WTC11 (cell line): Measurements from ENCODE around the gene FAR2.

Source experiments
- ESRRA ChIP-seq: sonication (generic); formaldehyde crosslinking; IDR thresholded peaks from 2 replicates; pipeline ENCODE4 v1.8.1; 2022; ENCODE audit warnings: mild to moderate bottlenecking, missing genetic modification reagents, borderline replicate concordance
- FOXP1 ChIP-seq: sonication (generic); formaldehyde crosslinking; IDR thresholded peaks from 2 replicates; pipeline ENCODE4 v1.8.0; 2022; ENCODE audit warnings: missing genetic modification reagents, mild to moderate bottlenecking, moderate library complexity, borderline replicate concordance
- ZNF121 ChIP-seq: sonication (generic); formaldehyde crosslinking; IDR thresholded peaks from 2 replicates; pipeline ENCODE4 v1.8.0; 2023; ENCODE audit warnings: missing genetic modification reagents
- ZNF232 ChIP-seq: sonication (generic); formaldehyde crosslinking; IDR thresholded peaks from 2 replicates; pipeline ENCODE4 v1.8.0; 2022; ENCODE audit warnings: mild to moderate bottlenecking, missing genetic modification reagents
- TF ChIP-seq, protein P1 (sequence below): sonication (generic); formaldehyde crosslinking; IDR thresholded peaks from 2 replicates; pipeline ENCODE4 v1.8.0; 2022; ENCODE audit warnings: mild to moderate bottlenecking, missing genetic modification reagents
- TF ChIP-seq, protein P2 (sequence below): fragments of 200-600 bp; IDR thresholded peaks from 2 replicates; pipeline ENCODE4 v1.8.0; 2022; ENCODE audit warnings: antibody characterized with exemption
- TF ChIP-seq, protein P3 (sequence below): sonication (generic); formaldehyde crosslinking; IDR thresholded peaks from 2 replicates; pipeline ENCODE4 v1.8.0; 2023; ENCODE audit warnings: missing genetic modification reagents, mild to moderate bottlenecking, borderline replicate concordance
- TF ChIP-seq, protein P4 (sequence below): sonication (generic); formaldehyde crosslinking; IDR thresholded peaks from 2 replicates; pipeline ENCODE4 v1.8.1; 2022; ENCODE audit warnings: low read depth, mild to moderate bottlenecking, moderate library complexity, missing genetic modification reagents, borderline replicate concordance
- TF ChIP-seq, protein P5 (sequence below): sonication (generic); formaldehyde crosslinking; IDR thresholded peaks from 2 replicates; pipeline ENCODE4 v1.8.1; 2022; ENCODE audit warnings: low read depth, missing genetic modification reagents, borderline replicate concordance

DNA sequence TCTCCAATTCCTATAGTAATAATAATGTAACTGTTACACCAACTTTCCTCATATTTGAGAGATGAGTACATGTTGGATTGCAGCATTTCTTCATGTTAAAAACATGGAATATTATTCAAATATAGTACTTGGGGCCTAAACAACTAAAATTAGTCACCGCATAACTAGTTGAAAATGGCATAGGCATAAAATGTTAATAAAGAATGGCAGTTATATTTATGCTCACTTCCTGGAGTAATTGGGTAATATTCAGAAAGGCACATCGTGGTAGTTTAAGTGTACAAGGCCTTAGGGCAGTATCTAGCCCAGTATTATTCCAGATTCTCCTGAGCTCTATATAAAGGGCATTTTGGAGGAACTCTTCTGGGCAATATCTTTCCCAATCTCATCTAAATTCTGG lies 185.9 kb downstream of the FAR2 start:
- TF ChIP-seq, protein P1, sequence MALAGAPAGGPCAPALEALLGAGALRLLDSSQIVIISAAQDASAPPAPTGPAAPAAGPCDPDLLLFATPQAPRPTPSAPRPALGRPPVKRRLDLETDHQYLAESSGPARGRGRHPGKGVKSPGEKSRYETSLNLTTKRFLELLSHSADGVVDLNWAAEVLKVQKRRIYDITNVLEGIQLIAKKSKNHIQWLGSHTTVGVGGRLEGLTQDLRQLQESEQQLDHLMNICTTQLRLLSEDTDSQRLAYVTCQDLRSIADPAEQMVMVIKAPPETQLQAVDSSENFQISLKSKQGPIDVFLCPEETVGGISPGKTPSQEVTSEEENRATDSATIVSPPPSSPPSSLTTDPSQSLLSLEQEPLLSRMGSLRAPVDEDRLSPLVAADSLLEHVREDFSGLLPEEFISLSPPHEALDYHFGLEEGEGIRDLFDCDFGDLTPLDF: no peak
- TF ChIP-seq, protein P2, sequence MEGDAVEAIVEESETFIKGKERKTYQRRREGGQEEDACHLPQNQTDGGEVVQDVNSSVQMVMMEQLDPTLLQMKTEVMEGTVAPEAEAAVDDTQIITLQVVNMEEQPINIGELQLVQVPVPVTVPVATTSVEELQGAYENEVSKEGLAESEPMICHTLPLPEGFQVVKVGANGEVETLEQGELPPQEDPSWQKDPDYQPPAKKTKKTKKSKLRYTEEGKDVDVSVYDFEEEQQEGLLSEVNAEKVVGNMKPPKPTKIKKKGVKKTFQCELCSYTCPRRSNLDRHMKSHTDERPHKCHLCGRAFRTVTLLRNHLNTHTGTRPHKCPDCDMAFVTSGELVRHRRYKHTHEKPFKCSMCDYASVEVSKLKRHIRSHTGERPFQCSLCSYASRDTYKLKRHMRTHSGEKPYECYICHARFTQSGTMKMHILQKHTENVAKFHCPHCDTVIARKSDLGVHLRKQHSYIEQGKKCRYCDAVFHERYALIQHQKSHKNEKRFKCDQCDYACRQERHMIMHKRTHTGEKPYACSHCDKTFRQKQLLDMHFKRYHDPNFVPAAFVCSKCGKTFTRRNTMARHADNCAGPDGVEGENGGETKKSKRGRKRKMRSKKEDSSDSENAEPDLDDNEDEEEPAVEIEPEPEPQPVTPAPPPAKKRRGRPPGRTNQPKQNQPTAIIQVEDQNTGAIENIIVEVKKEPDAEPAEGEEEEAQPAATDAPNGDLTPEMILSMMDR: no peak
- TF ChIP-seq, protein P3, sequence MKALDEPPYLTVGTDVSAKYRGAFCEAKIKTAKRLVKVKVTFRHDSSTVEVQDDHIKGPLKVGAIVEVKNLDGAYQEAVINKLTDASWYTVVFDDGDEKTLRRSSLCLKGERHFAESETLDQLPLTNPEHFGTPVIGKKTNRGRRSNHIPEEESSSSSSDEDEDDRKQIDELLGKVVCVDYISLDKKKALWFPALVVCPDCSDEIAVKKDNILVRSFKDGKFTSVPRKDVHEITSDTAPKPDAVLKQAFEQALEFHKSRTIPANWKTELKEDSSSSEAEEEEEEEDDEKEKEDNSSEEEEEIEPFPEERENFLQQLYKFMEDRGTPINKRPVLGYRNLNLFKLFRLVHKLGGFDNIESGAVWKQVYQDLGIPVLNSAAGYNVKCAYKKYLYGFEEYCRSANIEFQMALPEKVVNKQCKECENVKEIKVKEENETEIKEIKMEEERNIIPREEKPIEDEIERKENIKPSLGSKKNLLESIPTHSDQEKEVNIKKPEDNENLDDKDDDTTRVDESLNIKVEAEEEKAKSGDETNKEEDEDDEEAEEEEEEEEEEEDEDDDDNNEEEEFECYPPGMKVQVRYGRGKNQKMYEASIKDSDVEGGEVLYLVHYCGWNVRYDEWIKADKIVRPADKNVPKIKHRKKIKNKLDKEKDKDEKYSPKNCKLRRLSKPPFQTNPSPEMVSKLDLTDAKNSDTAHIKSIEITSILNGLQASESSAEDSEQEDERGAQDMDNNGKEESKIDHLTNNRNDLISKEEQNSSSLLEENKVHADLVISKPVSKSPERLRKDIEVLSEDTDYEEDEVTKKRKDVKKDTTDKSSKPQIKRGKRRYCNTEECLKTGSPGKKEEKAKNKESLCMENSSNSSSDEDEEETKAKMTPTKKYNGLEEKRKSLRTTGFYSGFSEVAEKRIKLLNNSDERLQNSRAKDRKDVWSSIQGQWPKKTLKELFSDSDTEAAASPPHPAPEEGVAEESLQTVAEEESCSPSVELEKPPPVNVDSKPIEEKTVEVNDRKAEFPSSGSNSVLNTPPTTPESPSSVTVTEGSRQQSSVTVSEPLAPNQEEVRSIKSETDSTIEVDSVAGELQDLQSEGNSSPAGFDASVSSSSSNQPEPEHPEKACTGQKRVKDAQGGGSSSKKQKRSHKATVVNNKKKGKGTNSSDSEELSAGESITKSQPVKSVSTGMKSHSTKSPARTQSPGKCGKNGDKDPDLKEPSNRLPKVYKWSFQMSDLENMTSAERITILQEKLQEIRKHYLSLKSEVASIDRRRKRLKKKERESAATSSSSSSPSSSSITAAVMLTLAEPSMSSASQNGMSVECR (CRISPR knock-in tag): no peak
- TF ChIP-seq ZNF121: no peak
- TF ChIP-seq FOXP1 (CRISPR knock-in tag): no peak
- no peak for TF ChIP-seq ZNF232
- TF ChIP-seq, protein P4, sequence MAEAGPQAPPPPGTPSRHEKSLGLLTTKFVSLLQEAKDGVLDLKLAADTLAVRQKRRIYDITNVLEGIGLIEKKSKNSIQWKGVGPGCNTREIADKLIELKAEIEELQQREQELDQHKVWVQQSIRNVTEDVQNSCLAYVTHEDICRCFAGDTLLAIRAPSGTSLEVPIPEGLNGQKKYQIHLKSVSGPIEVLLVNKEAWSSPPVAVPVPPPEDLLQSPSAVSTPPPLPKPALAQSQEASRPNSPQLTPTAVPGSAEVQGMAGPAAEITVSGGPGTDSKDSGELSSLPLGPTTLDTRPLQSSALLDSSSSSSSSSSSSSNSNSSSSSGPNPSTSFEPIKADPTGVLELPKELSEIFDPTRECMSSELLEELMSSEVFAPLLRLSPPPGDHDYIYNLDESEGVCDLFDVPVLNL (CRISPR knock-in tag): no peak
- TF ChIP-seq ESRRA: no peak
- TF ChIP-seq, protein P5, sequence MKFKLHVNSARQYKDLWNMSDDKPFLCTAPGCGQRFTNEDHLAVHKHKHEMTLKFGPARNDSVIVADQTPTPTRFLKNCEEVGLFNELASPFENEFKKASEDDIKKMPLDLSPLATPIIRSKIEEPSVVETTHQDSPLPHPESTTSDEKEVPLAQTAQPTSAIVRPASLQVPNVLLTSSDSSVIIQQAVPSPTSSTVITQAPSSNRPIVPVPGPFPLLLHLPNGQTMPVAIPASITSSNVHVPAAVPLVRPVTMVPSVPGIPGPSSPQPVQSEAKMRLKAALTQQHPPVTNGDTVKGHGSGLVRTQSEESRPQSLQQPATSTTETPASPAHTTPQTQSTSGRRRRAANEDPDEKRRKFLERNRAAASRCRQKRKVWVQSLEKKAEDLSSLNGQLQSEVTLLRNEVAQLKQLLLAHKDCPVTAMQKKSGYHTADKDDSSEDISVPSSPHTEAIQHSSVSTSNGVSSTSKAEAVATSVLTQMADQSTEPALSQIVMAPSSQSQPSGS (CRISPR knock-in tag): no peak
